ENCODE measurements around the gene EFCAB11. TPM values are rescaled to one million over a fixed set of nuclear protein-coding genes. Genes with fewer than 3 reads are reported as not detected.

The EFCAB11 gene
- total RNA-seq, 1 experiment from 2014 or later: 18.1 TPM

DNA sequence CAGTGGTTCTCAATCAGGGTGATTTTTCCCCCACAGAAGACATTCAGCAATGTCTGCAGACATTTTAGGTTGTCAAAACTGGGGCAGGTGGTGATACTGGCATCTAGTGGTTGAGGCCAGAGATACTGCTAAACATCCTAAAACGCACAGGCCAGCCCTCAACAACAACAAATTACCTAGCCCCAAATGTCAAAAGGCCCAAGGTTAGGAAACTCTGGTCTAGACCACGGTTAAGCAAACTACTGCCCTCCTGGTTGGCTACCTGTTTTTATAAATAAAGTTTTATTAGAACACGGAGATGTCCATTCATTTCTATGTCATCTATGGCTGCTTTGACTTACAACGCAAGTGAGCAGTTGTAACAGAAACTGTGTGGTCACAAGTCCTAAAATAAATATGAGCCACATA lies 186.7 kb downstream of the EFCAB11 start (continued):
- TF ChIP-seq, protein P1, sequence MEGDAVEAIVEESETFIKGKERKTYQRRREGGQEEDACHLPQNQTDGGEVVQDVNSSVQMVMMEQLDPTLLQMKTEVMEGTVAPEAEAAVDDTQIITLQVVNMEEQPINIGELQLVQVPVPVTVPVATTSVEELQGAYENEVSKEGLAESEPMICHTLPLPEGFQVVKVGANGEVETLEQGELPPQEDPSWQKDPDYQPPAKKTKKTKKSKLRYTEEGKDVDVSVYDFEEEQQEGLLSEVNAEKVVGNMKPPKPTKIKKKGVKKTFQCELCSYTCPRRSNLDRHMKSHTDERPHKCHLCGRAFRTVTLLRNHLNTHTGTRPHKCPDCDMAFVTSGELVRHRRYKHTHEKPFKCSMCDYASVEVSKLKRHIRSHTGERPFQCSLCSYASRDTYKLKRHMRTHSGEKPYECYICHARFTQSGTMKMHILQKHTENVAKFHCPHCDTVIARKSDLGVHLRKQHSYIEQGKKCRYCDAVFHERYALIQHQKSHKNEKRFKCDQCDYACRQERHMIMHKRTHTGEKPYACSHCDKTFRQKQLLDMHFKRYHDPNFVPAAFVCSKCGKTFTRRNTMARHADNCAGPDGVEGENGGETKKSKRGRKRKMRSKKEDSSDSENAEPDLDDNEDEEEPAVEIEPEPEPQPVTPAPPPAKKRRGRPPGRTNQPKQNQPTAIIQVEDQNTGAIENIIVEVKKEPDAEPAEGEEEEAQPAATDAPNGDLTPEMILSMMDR (IDR thresholded peaks at IDR 0.05 in 2 of 3, conservative IDR thresholded peaks at IDR 0.05 in 1 of 3; ENCODE audit: borderline replicate concordance in 1 of 3, insufficient read depth in 1 of 3, low read depth in 2 of 3, low read length in 2 of 3): peak; percentile 57 to 82 (median 75); a peak in 5 of 6 replicates
- TF ChIP-seq ELF1 (IDR thresholded peaks at IDR 0.05; ENCODE audit: borderline replicate concordance, low read depth) (no peak), ZNF274 (IDR thresholded peaks at IDR 0.05; ENCODE audit: low read depth, low read length) (no peak), YY1 (IDR thresholded peaks at IDR 0.05; ENCODE audit: extremely low read depth, insufficient replicate concordance, low read depth, low read length) (peak; percentile 32)

DNA sequence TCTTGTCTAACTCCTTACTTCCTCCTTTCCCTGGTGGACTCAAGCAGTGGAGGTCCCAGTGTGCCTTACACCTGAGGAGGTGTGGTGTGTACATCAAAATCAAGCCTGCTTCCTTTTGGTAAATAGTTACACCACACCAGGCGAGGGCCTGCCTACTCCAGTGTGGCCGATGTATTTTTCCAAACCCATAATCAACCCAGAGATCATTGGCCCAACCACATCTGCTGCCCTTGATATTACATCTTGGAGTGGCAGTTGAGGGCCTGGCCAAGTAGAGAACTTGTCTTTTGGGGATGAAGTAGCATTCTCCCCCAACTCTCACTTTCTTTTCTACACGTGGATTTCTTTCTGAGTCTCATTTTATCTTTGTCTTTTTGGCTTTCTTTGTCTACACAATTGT lies 187.4 kb downstream of the EFCAB11 start:
- DNase-seq (ENCODE audit: low read depth, low spot score) (no peak), ATAC-seq (no peak)
- Histone ChIP-seq H3K79me2 (ENCODE audit: insufficient read depth, low read length) (no peaks in the 10 kb centered on the region), H2AFZ (ENCODE audit: low read depth, low read length, poor library complexity, severe bottlenecking) (no peak overlapping the region), H3K36me3 (ENCODE audit: control insufficient read depth in 1 of 2, insufficient read depth in 2 of 2, low read length in 2 of 2) (no peaks in the 10 kb centered on the region), H3K9me2 (ENCODE audit: insufficient read depth) (no peaks in the 10 kb centered on the region), H3K9me3 (ENCODE audit: control insufficient read depth in 1 of 2, insufficient read depth in 1 of 2, low read depth in 1 of 2, low read length in 2 of 2) (no peaks in the 10 kb centered on the region), H3K9ac (ENCODE audit: low read length) (no peak overlapping the region), H3K27ac (ENCODE audit: low read depth, low read length) (no peak overlapping the region), H4K20me1 (ENCODE audit: insufficient read depth) (no peaks in the 10 kb centered on the region), H3K27me3 (ENCODE audit: insufficient read depth, low read length) (peaks cover 8% of the 10 kb centered on the region; the same call in 1 of the 2 replicates), H3K4me2 (ENCODE audit: low read length) (no peak overlapping the region), H3K4me1 (ENCODE audit: control insufficient read depth in 1 of 2, insufficient read depth in 2 of 2, low read length in 2 of 2) (no peaks in the 10 kb centered on the region), H3K4me3 (replicated peaks in 1 of 2; ENCODE audit: low read depth in 1 of 2, low read length in 2 of 2) (no peak overlapping the region)
- ChIA-PET POLR2A (no interaction called here), CTCF (interaction anchor here (1.0 to 1.7 kb wide), 2 partner anchors 589 to 726 kb away, joined by 4 to 5 read pairs; no protein-coding TSS in a partner anchor), RAD21 (ENCODE audit: low non-redundant PET in 1 of 2, low total read pairs in 2 of 2, uncharacterized antibody in 2 of 2, unreplicated experiment in 2 of 2) (no interaction called here)
- TF ChIP-seq, protein P1 (IDR thresholded peaks at IDR 0.05 in 2 of 3, conservative IDR thresholded peaks at IDR 0.05 in 1 of 3; ENCODE audit: borderline replicate concordance in 1 of 3, insufficient read depth in 1 of 3, low read depth in 2 of 3, low read length in 2 of 3): no peak
- TF ChIP-seq ZNF274 (IDR thresholded peaks at IDR 0.05; ENCODE audit: low read depth, low read length): no peak
- no peak for TF ChIP-seq EZH2 (IDR thresholded peaks at IDR 0.05)
- intact Hi-C loops (cut with micrococcal nuclease): loop anchor here (1.0 to 10.0 kb wide), 4 partner anchors 432 to 727 kb away; no protein-coding TSS in a partner anchor
- BruUV-seq (replicated peaks): no TSS peak
